ENCODE measurements around the gene MRPL55.

Gene MRPL55

DNA sequence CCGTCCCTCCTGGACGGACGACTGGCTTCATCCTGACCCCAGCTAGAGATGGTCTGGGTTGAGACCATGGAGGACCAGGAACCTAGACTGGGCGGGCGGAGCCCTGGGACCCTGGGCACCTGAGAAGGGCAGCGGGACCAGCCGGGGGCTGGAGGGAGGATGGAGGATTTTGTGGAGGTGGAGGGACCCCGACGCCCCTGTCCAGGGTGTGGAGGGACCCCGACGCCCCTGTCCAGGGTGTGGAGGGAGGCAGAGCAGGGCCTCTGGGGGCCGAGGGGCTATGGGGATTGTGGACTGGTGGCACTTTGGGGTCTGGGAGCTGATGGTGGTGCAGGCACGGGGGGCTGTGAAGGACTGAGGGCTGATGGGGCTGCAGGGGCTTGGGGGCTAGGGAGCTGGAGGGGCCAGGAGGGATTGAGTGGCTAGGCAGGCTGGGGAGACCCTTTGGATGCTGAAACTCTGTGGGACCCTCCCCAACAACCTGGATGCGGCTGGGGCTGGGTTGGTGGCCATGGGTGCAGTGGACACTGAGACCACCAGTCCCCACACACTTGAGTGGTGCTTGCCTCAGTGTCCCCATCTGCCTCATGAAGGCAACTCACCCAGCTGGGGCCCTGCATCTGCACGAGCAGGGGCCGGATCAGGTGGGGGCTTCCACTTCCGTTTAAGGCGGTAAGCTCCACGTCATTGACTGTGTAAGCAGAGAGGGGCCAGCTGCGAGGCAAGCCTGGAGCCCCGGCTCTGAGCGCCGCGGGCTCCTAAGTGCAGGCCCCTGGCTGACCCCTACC lies 48.0 kb upstream of the MRPL55 start:
- no peak overlapping the region for H3K4me3 ChIP-seq (ENCODE audit: low read length)
- no peaks in the 10 kb centered on the region; the same call in 1 of the 2 replicates for H3K27me3 ChIP-seq (replicated peaks; ENCODE audit: insufficient read depth, low read length)
- H3K4me1 ChIP-seq (ENCODE audit: low read length): no peaks in the 10 kb centered on the region
- no peaks in the 10 kb centered on the region for H3K9me2 ChIP-seq (replicated peaks; ENCODE audit: insufficient read depth, low read length)
- H3K4me2 ChIP-seq (ENCODE audit: low read depth, low read length): no peak overlapping the region
- no peaks in the 10 kb centered on the region for H4K20me1 ChIP-seq (ENCODE audit: insufficient read depth, low read length)
- no peaks in the 10 kb centered on the region for H3K79me2 ChIP-seq (ENCODE audit: low read length)
- TF ChIP-seq EZH2 (optimal IDR thresholded peaks at IDR 0.05; ENCODE audit: low read depth, low read length) (no peak), EZH2phosphoT487 (IDR thresholded peaks at IDR 0.05; ENCODE audit: low read length) (no peak)
- TF ChIP-seq, protein P1, sequence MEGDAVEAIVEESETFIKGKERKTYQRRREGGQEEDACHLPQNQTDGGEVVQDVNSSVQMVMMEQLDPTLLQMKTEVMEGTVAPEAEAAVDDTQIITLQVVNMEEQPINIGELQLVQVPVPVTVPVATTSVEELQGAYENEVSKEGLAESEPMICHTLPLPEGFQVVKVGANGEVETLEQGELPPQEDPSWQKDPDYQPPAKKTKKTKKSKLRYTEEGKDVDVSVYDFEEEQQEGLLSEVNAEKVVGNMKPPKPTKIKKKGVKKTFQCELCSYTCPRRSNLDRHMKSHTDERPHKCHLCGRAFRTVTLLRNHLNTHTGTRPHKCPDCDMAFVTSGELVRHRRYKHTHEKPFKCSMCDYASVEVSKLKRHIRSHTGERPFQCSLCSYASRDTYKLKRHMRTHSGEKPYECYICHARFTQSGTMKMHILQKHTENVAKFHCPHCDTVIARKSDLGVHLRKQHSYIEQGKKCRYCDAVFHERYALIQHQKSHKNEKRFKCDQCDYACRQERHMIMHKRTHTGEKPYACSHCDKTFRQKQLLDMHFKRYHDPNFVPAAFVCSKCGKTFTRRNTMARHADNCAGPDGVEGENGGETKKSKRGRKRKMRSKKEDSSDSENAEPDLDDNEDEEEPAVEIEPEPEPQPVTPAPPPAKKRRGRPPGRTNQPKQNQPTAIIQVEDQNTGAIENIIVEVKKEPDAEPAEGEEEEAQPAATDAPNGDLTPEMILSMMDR (IDR thresholded peaks at IDR 0.05; ENCODE audit: low read length): no peak
- no peak for DNase-seq
- H3F3A ChIP-seq (ENCODE audit: insufficient read depth, low read length): no peaks in the 10 kb centered on the region
- no peak overlapping the region for H3K27ac ChIP-seq (ENCODE audit: low read length)
- H3K36me3 ChIP-seq (replicated peaks; ENCODE audit: insufficient read depth, low read length): no peaks in the 10 kb centered on the region
- H2AFZ ChIP-seq (ENCODE audit: low read length): no peak overlapping the region
- no peaks in the 10 kb centered on the region for H3K9me3 ChIP-seq (replicated peaks; ENCODE audit: insufficient read depth, low read length)
- no peak overlapping the region for H3K9ac ChIP-seq (ENCODE audit: low read length)

GRCh38 chr1:228156515-228156881 lies 47.4 kb upstream of the MRPL55 start:
- no peaks in the 10 kb centered on the region; the same call in 1 of the 2 replicates for H3K27me3 ChIP-seq (replicated peaks; ENCODE audit: insufficient read depth, low read length)
- no peaks in the 10 kb centered on the region for H3K4me1 ChIP-seq (ENCODE audit: low read length)
- H3K27ac ChIP-seq (ENCODE audit: low read length): no peak overlapping the region
- no peak overlapping the region for H3K9ac ChIP-seq (ENCODE audit: low read length)
- H4K20me1 ChIP-seq (ENCODE audit: insufficient read depth, low read length): no peaks in the 10 kb centered on the region
- H3K9me2 ChIP-seq (replicated peaks; ENCODE audit: insufficient read depth, low read length): no peaks in the 10 kb centered on the region
- H3K9me3 ChIP-seq (replicated peaks; ENCODE audit: insufficient read depth, low read length): no peaks in the 10 kb centered on the region
- no peaks in the 10 kb centered on the region for H3F3A ChIP-seq (ENCODE audit: insufficient read depth, low read length)
- H3K79me2 ChIP-seq (ENCODE audit: low read length): no peaks in the 10 kb centered on the region
- no peak overlapping the region for H2AFZ ChIP-seq (ENCODE audit: low read length)
- H3K4me3 ChIP-seq (ENCODE audit: low read length): no peak overlapping the region
- no peaks in the 10 kb centered on the region for H3K36me3 ChIP-seq (replicated peaks; ENCODE audit: insufficient read depth, low read length)
- no peak overlapping the region for H3K4me2 ChIP-seq (ENCODE audit: low read depth, low read length)
- no peak for DNase-seq
- no peak for TF ChIP-seq EZH2phosphoT487 (IDR thresholded peaks at IDR 0.05; ENCODE audit: low read length)

DNA sequence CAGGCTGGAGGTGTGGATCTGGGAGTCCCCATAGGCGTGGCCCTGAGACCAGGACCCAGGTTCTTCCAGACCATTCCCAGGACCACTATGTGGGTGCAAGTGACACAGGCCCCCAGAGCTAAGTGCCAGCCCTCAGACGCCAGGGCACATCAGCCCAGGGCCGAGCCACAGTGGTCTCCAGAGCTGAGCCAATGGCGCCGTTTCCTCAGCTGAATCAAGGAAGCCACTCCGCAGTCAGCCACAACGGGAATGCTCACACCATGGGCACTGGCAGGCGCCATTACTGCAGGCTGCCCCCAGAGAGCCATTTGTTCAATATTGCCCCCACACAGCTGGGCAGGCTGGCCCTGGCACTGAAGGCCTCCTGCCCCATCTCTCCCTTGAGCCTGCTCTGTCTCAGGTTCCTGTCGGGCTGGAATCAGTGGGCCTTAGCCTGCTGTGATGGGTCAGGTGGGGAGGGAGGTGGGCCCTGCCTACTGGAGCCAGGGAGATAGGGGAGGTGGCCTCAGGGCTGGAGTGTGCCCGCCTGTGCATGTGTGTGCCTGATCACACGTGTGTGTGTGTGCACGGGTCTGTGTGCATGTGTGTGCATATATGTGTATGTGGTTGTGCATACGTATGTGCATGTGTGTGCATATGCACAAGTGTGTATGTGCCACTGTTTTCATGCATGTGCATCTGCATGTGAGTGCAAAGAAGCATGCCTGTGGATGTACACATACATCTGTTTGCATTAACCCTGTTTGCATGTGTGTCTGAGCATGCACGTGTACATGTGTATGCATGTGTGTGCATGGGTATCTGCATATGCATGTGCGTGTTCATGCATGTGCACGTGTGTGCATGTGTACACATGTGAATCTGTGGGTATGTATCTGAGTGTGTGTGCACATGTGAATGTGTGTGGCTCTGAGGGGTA lies 46.8 kb upstream of the MRPL55 start:
- Histone ChIP-seq H3K27ac (ENCODE audit: low read length) (no peak overlapping the region), H3K27me3 (replicated peaks; ENCODE audit: insufficient read depth, low read length) (no peaks in the 10 kb centered on the region), H3K9me2 (replicated peaks; ENCODE audit: insufficient read depth, low read length) (no peaks in the 10 kb centered on the region), H3K9me3 (replicated peaks; ENCODE audit: insufficient read depth, low read length) (no peaks in the 10 kb centered on the region), H3K36me3 (replicated peaks; ENCODE audit: insufficient read depth, low read length) (no peaks in the 10 kb centered on the region), H3K9ac (ENCODE audit: low read length) (no peak overlapping the region), H3K4me3 (ENCODE audit: low read length) (no peak overlapping the region), H3K79me2 (ENCODE audit: low read length) (no peaks in the 10 kb centered on the region), H2AFZ (ENCODE audit: low read length) (no peak overlapping the region), H3K4me2 (ENCODE audit: low read depth, low read length) (no peak overlapping the region), H3K4me1 (ENCODE audit: low read length) (no peaks in the 10 kb centered on the region), H3F3A (ENCODE audit: insufficient read depth, low read length) (no peaks in the 10 kb centered on the region), H4K20me1 (ENCODE audit: insufficient read depth, low read length) (no peaks in the 10 kb centered on the region; the same call in 1 of the 2 replicates)
- no peak for TF ChIP-seq EZH2 (optimal IDR thresholded peaks at IDR 0.05; ENCODE audit: low read depth, low read length)
- TF ChIP-seq EZH2phosphoT487 (IDR thresholded peaks at IDR 0.05; ENCODE audit: low read length): no peak
- TF ChIP-seq, protein P1 (IDR thresholded peaks at IDR 0.05; ENCODE audit: low read length): no peak
- no peak for DNase-seq
